GM21717 (cell line): Measurements from ENCODE around the gene KRTAP10-6.
"Not testable (repeated sequence)": the region's sequence is repeated elsewhere in the genome, so short reads cannot be mapped to it uniquely, and the experiment has no call there.

ENCODE experiments used
- ATAC-seq: cut with Tn5 transposase; IDR thresholded peaks from one replicate; pipeline ENCODE4 v1.9.1; 2021; ENCODE audit warnings: mild to moderate bottlenecking, moderate library complexity; ENCODE audit not compliant: unreplicated experiment

Gene KRTAP10-6

GRCh38 chr21:44564099-44564498, 28.2 kb downstream of the KRTAP10-6 start:
- no peak for ATAC-seq

GRCh38 chr21:44558695-44559094, 33.6 kb downstream of the KRTAP10-6 start, which contains the start of gene KRTAP10-3:
Gene KRTAP10-3, minus strand, starts transcription at chr21:44558795. Its CDS starts 80 bp downstream, at chr21:44558715.
- no peak for ATAC-seq

GRCh38 chr21:44558329-44558675, 34.0 kb downstream of the KRTAP10-6 start:
- ATAC-seq: not testable (repeated sequence)

- ATAC-seq: no peak
These were observed 34.6 kb downstream of the KRTAP10-6 start for GRCh38 chr21:44557491-44558328.

GRCh38 chr21:44556879-44557278, 35.4 kb downstream of the KRTAP10-6 start:
- ATAC-seq: no peak

- ATAC-seq: no peak
These were observed 37.0 kb downstream of the KRTAP10-6 start for GRCh38 chr21:44555200-44555875.

- no peak for ATAC-seq
These were observed 39.6 kb downstream of the KRTAP10-6 start for GRCh38 chr21:44552681-44553080.

- no peak for ATAC-seq
These were observed 40.2 kb downstream of the KRTAP10-6 start for GRCh38 chr21:44552136-44552535.

GRCh38 chr21:44551340-44551961, 40.9 kb downstream of the KRTAP10-6 start, which contains the start of gene KRTAP10-2:
Gene KRTAP10-2, minus strand, starts transcription at chr21:44551505. Its CDS starts 47 bp downstream, at chr21:44551458.
- ATAC-seq: no peak

GRCh38 chr21:44550807-44551206, 41.5 kb downstream of the KRTAP10-6 start:
- no peak for ATAC-seq

- not testable (repeated sequence) for ATAC-seq
These were observed 42.0 kb downstream of the KRTAP10-6 start for GRCh38 chr21:44550285-44550684.

- no peak for ATAC-seq
These were observed 42.6 kb downstream of the KRTAP10-6 start for GRCh38 chr21:44549525-44550211.

- ATAC-seq: no peak
These were observed 43.4 kb downstream of the KRTAP10-6 start for GRCh38 chr21:44548922-44549321.

- ATAC-seq: no peak
These were observed 43.9 kb downstream of the KRTAP10-6 start for GRCh38 chr21:44548381-44548780.

- ATAC-seq: no peak
These were observed 44.5 kb downstream of the KRTAP10-6 start for GRCh38 chr21:44547656-44548331.

GRCh38 chr21:44544566-44544965, 47.7 kb downstream of the KRTAP10-6 start:
- ATAC-seq: no peak

- ATAC-seq: no peak
These were observed 49.6 kb downstream of the KRTAP10-6 start for GRCh38 chr21:44542716-44543115.
